GM12873 (cell line): ENCODE results near the gene REPIN1.

Experiments
- CTCF ChIP-seq: IDR thresholded peaks from 2 replicates; pipeline ENCODE4 v1.5.1; 2012; ENCODE audit warnings: low read depth, mild to moderate bottlenecking, moderate library complexity, low read length, control low read depth; ENCODE audit not compliant: insufficient read depth; ENCODE audit errors: missing control alignments

REPIN1 gene

GRCh38 chr7:150412518-150413488 is 44.2 kb downstream of the REPIN1 start:
- TF ChIP-seq CTCF: no peak

GRCh38 chr7:150413640-150414081 is 45.0 kb downstream of the REPIN1 start:
- TF ChIP-seq CTCF: no peak

GRCh38 chr7:150415161-150416153 is 46.8 kb downstream of the REPIN1 start:
- TF ChIP-seq CTCF: no peak

- TF ChIP-seq CTCF: no peak
Measured at GRCh38 chr7:150417239-150417638, 48.6 kb downstream of the REPIN1 start.

GRCh38 chr7:150417863-150418262 is 49.2 kb downstream of the REPIN1 start:
- peak; percentile 31 for TF ChIP-seq CTCF

GRCh38 chr7:150420242-150420641 is 51.6 kb downstream of the REPIN1 start:
- TF ChIP-seq CTCF: no peak
